KG1 (cell line): ENCODE data around the gene FAM219A.
"Not testable (repeated sequence)": the region's sequence is repeated elsewhere in the genome, so short reads cannot be mapped to it uniquely, and the experiment has no call there.

Source experiments
- DNase-seq: peaks from one replicate; lab custom pipeline; 2025; lab: John Stamatoyannopoulos, UW

Gene FAM219A

DNA sequence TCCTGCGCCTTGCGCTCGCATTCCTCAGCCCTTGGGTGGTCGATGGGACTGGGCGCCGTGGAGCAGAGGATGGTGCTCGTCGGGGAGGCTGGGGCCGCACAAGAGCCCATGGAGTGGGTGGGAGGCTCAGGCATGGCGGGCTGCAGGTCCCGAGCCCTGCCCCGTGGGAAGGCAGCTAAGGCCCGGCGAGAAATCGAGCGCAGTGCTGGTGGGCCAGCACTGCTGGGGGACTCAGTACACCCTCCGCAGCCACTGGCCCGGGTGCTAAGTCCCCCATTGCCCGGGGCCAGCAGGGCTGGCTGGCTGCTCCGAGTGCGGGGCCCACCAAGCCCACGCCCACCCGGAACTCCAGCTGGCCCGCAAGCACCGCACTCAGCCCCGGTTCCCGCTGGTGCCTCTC, 24.4 kb upstream of the FAM219A start:
- not testable (repeated sequence) for DNase-seq

DNA sequence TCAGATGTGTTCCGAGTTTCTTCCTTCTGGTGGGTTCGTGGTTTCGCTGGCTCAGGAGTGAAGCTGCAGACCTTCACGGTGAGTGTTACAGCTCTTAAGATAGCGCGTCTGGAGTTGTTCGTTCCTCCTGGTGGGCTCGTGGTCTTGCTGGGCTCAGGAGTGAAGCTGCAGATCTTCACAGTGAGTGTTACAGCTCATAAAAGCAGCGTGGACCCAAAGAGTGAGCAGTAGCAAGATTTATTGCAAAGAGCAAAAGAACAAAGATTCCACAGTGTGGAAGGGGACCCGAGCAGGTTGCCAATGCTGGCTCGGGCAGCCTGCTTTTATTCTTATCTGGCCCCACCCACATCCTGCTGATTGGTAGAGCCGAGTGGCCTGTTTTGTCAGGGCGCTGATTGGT, 23.2 kb upstream of the FAM219A start:
- DNase-seq = not testable (repeated sequence)

DNA sequence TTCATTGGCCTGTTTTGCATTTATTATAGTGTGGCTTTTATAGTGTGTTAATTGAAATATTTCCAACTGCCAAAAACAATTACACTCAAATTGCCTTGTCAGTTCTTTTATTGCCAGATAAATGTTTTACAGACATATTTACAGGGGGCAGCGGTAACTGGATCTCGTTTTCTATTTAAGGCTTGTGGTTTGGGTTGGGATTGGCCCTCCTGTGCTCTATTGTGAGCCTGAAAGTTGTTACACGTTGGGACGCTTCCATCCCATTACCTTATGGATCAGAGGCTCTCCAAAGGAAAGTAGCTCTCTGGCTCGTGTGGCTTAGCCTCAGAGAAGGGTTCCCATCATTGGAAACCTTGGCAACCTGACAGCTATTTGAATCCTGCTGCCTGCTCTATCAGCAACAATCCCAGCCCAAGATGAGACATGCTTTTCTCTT, 21.1 kb upstream of the FAM219A start:
- no peak for DNase-seq

GRCh38 chr9:34477541-34477940, 19.2 kb upstream of the FAM219A start:
- DNase-seq = no peak

DNA sequence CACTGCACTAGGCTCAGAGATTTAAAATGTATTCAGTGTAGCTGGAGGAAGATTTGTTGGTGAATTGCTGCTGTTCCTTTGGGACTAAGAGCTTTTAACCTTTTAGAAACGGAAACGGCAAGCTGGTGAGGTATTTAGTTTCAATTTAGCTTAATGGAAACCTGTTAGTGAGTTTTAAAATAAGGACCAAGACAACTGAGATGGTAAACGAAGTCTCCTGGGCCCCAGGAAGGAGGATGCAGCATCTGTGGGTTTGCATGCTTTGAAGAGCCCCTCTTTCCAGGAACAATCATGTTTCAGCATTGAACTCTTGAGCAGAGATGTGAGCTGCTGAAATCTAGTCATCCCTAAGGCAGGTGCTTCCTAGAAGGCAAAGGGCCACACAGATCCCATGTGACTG, 16.7 kb upstream of the FAM219A start:
- DNase-seq = no peak

DNA sequence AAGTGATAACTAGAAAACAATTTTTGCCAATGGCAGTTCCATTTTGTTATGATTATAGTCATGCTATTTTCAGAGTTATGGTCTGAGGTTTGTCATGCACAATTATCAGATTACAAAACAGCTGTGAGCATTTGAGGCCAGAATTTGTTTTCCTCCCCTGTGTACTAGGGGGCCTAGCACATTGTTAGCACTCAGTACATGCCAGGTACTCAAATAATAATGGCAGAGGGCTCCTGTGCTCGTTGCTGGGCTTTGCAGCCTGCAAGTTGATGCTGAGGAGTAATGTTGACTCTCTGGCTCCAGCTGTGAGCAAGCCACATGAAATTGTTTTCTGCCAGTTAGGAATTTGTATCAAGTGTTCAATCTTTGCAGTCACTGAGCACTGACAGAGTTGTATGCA, 7.1 kb upstream of the FAM219A start:
- no peak for DNase-seq

- DNase-seq = no peak
Measured at GRCh38 chr9:34464571-34464970, 6.2 kb upstream of the FAM219A start.

DNA sequence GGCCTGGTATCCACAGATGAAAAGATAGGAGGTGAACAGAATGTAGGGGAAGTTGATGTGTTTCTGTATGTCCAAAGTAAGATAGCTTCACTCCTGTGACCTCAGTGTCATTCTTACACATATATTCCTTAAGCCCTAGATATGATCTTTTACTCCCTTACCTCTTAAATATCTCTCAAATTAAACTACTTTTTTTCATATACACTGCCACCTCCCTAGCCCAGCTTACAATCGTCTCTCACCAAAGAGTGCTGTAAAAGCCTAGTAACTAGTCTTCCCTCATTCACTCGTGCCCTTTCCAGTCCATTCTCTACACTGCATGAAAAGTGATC, 5.5 kb upstream of the FAM219A start:
- no peak for DNase-seq

- DNase-seq = no peak
Measured at GRCh38 chr9:34463098-34463900, 4.9 kb upstream of the FAM219A start.

DNA sequence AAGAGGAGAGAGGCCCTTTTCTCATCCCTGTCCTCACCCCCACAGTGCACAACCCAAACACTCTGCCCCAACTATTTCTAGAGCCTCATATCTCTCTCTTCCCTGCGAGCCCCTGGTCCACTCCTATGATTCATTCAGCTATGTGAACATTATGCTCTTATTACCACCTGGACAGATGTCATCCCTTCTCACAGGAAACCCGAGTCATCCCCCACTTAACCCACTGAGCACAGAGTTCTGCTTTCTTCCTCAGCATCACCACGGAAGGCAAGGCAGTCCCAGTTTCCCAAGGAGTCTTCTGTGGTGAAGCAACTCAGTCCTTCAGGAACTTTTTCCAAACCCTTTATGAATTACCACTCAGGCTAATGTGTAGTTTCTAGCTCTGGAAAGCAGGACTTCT, 1.6 kb upstream of the FAM219A start:
- DNase-seq = no peak

GRCh38 chr9:34459356-34459755, 986 bp upstream of the FAM219A start:
- DNase-seq = no peak

DNA sequence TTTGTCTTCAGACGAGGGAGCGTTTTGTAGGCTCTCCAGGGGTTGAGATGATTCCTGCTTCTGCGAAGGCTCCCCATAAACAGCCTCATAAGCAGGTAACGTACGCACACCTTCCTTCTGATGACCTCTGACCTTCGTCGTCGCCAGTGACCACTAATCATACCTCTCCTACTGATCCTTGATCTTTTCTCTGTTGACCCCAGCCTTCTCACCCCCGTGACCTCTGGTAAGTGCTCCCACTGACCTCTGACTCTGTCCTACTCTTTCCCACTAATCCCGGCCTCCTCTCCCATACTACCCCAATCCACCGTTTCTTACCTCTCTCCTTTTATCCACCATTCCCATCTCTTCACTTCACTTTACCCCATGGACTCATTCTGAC, 580 bp upstream of the FAM219A start:
- no peak for DNase-seq

- no peak for DNase-seq
Measured at GRCh38 chr9:34457266-34458012, 931 bp downstream of the FAM219A start.

DNA sequence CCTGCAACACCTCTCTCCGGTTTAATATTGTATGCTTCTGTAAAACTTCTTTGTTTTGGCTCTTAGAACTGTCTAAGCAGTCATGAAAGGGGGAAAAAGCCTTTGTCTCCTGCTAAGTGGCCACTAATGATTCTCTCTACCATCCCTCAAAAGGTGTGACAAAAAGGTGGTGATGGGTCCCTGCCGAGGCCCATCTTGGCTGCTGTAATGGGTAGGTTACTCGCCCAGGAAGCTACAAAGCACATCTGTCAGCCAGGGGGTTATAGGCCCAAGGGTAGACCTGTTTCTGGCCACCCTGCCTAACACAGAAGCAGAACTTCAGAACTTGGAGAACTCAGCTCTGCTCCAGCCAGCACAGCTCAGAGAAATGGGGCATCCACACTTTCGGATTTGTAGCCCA, 1.6 kb downstream of the FAM219A start:
- DNase-seq = no peak

- DNase-seq = no peak
Measured at GRCh38 chr9:34456151-34456550, 2.2 kb downstream of the FAM219A start.

- DNase-seq = no peak
Measured at GRCh38 chr9:34454571-34455065, 3.8 kb downstream of the FAM219A start.

GRCh38 chr9:34452568-34452967, 5.8 kb downstream of the FAM219A start:
- DNase-seq = no peak

DNA sequence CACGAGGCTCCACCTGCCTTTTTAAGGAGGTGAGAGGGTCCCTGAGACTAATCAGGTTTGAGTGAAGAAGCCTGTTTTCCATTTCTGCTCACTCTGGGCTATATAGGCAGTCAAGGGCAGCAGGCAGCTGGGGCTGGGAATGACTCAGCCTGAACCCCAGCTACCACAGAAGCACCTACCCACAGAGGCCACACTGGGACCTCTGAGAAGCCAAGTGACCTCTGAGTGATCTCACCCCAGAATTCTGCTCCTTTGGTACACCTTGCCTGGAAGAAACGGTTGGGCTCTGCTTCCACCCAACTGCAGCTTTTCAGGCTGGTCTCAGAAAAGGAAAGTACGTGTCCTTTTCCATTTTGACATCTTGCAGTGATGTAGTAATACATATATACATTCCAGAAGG, 6.8 kb downstream of the FAM219A start:
- DNase-seq = no peak

DNA sequence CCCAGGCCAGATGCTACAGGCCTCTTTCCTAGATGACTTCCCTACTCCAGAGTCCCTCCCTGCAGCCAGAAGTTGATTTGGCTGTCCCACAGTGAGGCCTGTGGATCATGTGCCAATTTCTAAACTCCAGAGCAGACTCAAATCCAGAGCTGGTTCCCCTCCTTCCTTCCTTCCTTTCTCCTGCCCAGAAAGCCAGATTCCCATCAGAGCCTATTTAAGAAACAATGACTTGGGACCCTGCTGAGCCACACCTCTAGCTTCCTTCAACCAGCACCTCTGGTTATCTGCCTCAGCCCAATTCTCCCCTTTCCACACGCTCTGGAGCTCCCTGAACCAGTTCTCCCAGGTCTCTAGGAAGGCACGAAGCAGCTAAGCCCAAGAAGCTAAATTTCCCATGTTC, 7.2 kb downstream of the FAM219A start:
- no peak for DNase-seq

DNA sequence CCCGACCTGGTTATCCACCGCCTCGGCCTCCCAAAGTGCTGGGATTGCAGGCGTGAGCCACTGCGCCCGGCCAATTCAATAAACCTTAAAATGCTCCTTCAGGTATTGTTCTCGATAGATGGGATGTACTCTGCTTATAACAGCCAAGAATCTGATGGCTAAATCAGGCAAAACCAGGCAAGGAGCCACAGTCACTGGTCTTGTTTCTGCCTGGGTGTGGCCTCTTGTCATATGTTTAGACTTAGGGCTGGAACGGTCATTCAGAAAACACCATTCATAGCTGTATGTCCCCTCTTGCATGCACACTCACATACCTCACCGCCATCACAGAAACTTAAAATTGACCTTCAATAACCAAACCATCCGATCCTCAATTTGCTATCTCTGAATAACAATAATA, 7.7 kb downstream of the FAM219A start:
- DNase-seq = no peak

DNA sequence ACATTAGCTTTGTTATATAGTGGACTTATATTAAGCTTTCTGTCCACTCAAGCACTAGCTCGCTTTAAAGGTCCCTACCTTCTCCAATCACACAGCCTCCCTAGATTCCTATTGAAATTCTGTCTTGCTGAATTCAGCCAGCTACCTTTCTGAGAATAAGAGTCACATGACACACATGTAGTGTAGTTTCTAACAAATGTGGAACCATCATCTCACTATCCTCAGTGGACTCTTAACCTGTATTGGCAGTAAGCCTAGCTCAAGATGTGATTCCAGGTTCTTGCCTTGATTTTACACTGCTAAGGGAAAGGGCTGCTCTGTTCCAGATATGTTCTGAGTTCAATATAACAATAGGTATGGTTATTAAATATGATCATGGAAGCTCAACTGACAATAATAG, 11.4 kb downstream of the FAM219A start:
- DNase-seq = no peak

DNA sequence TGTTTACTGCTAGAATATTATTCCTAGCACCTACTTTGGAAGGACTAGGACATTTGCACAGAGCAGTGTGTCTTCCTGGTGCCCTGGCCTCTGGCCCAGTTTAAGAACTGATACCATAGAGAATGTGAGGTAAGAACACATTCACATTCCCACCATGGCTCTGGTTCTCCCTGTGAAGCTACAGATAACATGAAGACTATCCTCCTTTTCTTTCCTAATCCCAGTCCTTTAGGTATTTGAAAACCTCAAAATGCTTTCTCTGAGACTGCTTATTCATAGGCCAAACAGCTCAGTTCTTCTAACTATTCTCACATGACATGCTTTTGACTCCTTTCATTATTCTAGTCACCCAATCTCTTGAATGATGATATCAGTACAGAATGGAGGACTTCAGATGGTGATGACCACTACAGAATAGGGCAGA, 11.9 kb downstream of the FAM219A start:
- no peak for DNase-seq

DNA sequence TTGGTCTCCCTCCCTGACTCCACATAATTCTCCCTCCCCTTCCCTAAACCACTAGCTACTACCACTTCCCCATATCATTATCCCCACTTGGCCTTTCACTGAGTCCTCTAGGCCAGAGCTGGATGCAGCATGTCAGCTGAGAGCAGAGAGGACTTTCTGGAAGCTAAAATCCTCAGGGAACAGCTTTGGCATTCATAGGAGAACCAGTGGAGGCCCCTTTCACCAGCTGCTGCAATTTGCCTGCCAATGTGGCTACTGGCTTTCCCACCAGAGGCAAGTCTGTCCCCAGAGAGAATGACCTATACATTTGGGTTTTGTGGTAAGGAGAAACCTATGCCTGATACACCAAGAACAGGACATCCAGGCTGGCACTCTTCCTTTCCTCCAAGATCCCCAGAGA, 14.4 kb downstream of the FAM219A start:
- DNase-seq = no peak

DNA sequence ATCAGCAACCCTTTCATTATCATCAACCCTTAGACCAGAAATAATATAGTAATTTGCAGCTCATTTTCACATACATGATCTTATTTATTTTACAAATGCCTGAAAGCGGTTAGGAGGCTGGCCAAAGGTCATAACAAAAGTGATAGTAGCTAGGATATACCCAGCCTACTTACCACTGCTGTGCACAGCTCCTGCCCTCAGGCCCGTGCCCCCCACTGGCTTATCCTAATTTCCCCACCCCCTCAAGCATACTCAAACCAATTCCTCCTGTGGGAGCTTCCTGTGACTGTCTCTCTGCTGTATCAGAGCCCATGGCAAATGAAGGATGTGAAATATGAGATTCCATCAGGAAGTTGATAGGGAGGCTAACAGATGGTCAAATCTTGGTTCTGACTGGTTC, 14.8 kb downstream of the FAM219A start:
- no peak for DNase-seq
